K562 (cell line): ENCODE data around the gene IKBKG. TPM values are rescaled to one million over a fixed set of nuclear protein-coding genes. Genes with fewer than 3 reads are reported as not detected.

Experiments
- ATAC-seq: fragments of 200-7000 bp; cut with Tn5 transposase; 3 replicates; pipeline ENCODE4 v1.9.1; 2020; ENCODE audit warnings: moderate library complexity
- BruUV-seq: library from RNA; stranded (reverse); fragments of 400-500 nt; replicated peaks from 2 replicates; lab custom pipeline; 2021; lab: Mats Ljungman, UMichigan
- CTCF ChIA-PET: fragments of 300-600 bp; formaldehyde crosslinking; extraction: SDS; loops from one replicate; lab custom pipeline; 2021; ENCODE audit warnings: low intra/inter-chr PET ratio; lab: Yijun Ruan, JAX
- POLR2A ChIA-PET: fragments of 300-600, 350-650 bp; sonication (Branson Sonifier 250); formaldehyde crosslinking; extraction: SDS; loops from one replicate; lab custom pipeline; 2021; ENCODE audit warnings: antibody characterized with exemption, inconsistent platforms; lab: Yijun Ruan, JAX
- DNase-seq, 4 experiments: peaks; one replicate each; pipeline versions ENCODE4 v3.0.0 to v3.0.0-alpha.2; 2011 to 2018; ENCODE audit warnings: low spot score in 3 of 4, mixed read lengths in 3 of 4; ENCODE audit errors: extremely low read depth in 1 of 4
- FAIRE-seq: peaks from 2 replicates; lab custom pipeline; 2011; peaks lifted over from hg19 to GRCh38; lab: Jason Lieb, UNC
- H2AFZ ChIP-seq: 2 replicates; pipeline ENCODE4 v1.6.0; 2011; ENCODE audit warnings: low read depth, low read length, control low read depth, inconsistent platforms
- H3K27ac ChIP-seq: fragments of 200-600 bp; 3 replicates; pipeline ENCODE4 v1.8.0; 2011; ENCODE audit warnings: low read depth, mild to moderate bottlenecking, control low read depth, inconsistent platforms, low read length, moderate library complexity, mixed read lengths; ENCODE audit errors: extremely low read depth
- H3K27me3 ChIP-seq, 2 experiments: fragments of 300-600 bp in 1 of 2; 2 replicates in 1 of 2; 3 replicates in 1 of 2; pipeline versions ENCODE4 v1.6.0 to v1.8.0; 2011; ENCODE audit warnings: inconsistent platforms in 2 of 2, low read length in 2 of 2, mild to moderate bottlenecking in 1 of 2, mixed read lengths in 1 of 2, moderate library complexity in 1 of 2; ENCODE audit not compliant: control insufficient read depth in 2 of 2, insufficient read depth in 2 of 2
- H3K36me3 ChIP-seq: fragments of 300-600 bp; 3 replicates; pipeline ENCODE4 v1.8.0; 2011; ENCODE audit warnings: mild to moderate bottlenecking, low read length, inconsistent platforms; ENCODE audit not compliant: control insufficient read depth, insufficient read depth
- H3K4me1 ChIP-seq, 2 experiments: fragments of 200-600 bp in 1 of 2; replicated peaks in 1 of 2; 2 replicates in 1 of 2; 3 replicates in 1 of 2; pipeline versions ENCODE4 v1.5.1 to v1.8.0; 2011; ENCODE audit warnings: inconsistent platforms in 2 of 2, low read length in 2 of 2, mild to moderate bottlenecking in 1 of 2, mixed read lengths in 1 of 2, moderate library complexity in 1 of 2; ENCODE audit not compliant: control insufficient read depth in 2 of 2, insufficient read depth in 2 of 2
- H3K4me2 ChIP-seq: 2 replicates; pipeline ENCODE4 v1.6.1; 2011; ENCODE audit warnings: low read length, control low read depth, inconsistent platforms, mixed read lengths; ENCODE audit not compliant: insufficient read depth
- H3K4me3 ChIP-seq: fragments of 200-600 bp; sonication (generic), shearing (Covaris generic); 2 replicates; pipeline ENCODE4 v1.5.1; 2016; ENCODE audit warnings: control low read depth, inconsistent platforms
- H3K79me2 ChIP-seq: fragments of 200-600 bp; 3 replicates; pipeline ENCODE4 v1.8.0; 2011; ENCODE audit warnings: low read length, inconsistent platforms; ENCODE audit not compliant: control insufficient read depth, insufficient read depth
- H3K9ac ChIP-seq, 2 experiments: 2 replicates each; pipeline versions ENCODE4 v1.6.0 to v1.6.1; 2011; ENCODE audit warnings: low read depth in 2 of 2, low read length in 2 of 2, control low read depth in 1 of 2, inconsistent platforms in 1 of 2, mild to moderate bottlenecking in 1 of 2, mixed read lengths in 1 of 2; ENCODE audit not compliant: insufficient read depth in 1 of 2
- H3K9me1 ChIP-seq: one replicate; pipeline ENCODE4 v1.6.0; 2011; ENCODE audit warnings: inconsistent platforms, mild to moderate bottlenecking, low read length, moderate library complexity; ENCODE audit not compliant: control insufficient read depth, insufficient read depth
- H3K9me3 ChIP-seq: replicated peaks from 2 replicates; pipeline ENCODE4 v1.5.1; 2011; ENCODE audit warnings: low read depth, low read length, inconsistent platforms; ENCODE audit not compliant: control insufficient read depth, insufficient read depth
- H4K20me1 ChIP-seq: replicated peaks from 2 replicates; pipeline ENCODE4 v1.6.1; 2011; ENCODE audit warnings: low read length, inconsistent platforms, mixed read lengths; ENCODE audit not compliant: control insufficient read depth, insufficient read depth
- BRD4 ChIP-seq: fragments of 200-600 bp; sonication (generic); IDR thresholded peaks from 2 replicates; pipeline ENCODE4 v1.6.1; 2017; ENCODE audit warnings: inconsistent platforms
- CEBPB ChIP-seq: fragments of 450-650 bp; IDR thresholded peaks from 2 replicates; pipeline ENCODE4 v1.6.1; 2016; ENCODE audit warnings: missing genetic modification characterization, missing compliant biosample characterization
- FOS ChIP-seq: IDR thresholded peaks from 3 replicates; pipeline ENCODE4 v1.6.1; 2011; ENCODE audit not compliant: insufficient read length; ENCODE audit errors: extremely low read depth
- HDAC1 ChIP-seq, 2 experiments: fragments of 450-650 bp; IDR thresholded peaks; 2 replicates each; pipeline ENCODE4 v1.6.1; 2016 to 2017; ENCODE audit warnings: inconsistent platforms in 1 of 2, mild to moderate bottlenecking in 1 of 2, moderate library complexity in 1 of 2
- PRMT5 ChIP-seq: sonication (generic); formaldehyde crosslinking; IDR thresholded peaks from 2 replicates; pipeline ENCODE4 v1.5.0; 2020; ENCODE audit warnings: missing genetic modification reagents
- RFX5 ChIP-seq: IDR thresholded peaks from 2 replicates; pipeline ENCODE4 v1.6.1; 2011; ENCODE audit warnings: low read depth, mild to moderate bottlenecking, improper control_type of control experiment, low read length
- SAFB2 ChIP-seq: fragments of 200-400 bp; formaldehyde crosslinking; IDR thresholded peaks from 2 replicates; pipeline ENCODE4 v1.6.1; 2018; ENCODE audit warnings: borderline replicate concordance, low read length, low read depth, moderate library complexity; ENCODE audit not compliant: severe bottlenecking
- TAF9B ChIP-seq: fragments of 450-650 bp; IDR thresholded peaks from 2 replicates; pipeline ENCODE4 v1.6.1; 2018; ENCODE audit warnings: mild to moderate bottlenecking; ENCODE audit not compliant: partially characterized antibody
- whole genome bisulfite sequencing: fragments of 100-300 bp; shearing (Covaris generic); methylation state at CpG from one replicate; pipeline ENCODE4 v1.1.6; 2016; ENCODE audit warnings: low coverage, mixed read lengths; ENCODE audit not compliant: insufficient coverage; ENCODE audit errors: missing lambda C conversion rate; 5-methylcytosine and 5-hydroxymethylcytosine counted together
- in situ Hi-C: fragments of 300-500 bp; cut with MboI; formaldehyde crosslinking; loops from 4 replicates; pipeline ENCODE4 v1.15.0; 2018; ENCODE audit warnings: inconsistent platforms, mixed read lengths
- intact Hi-C: fragments of 100-400 bp; cut with micrococcal nuclease; formaldehyde crosslinking; loops from 2 replicates; pipeline ENCODE4 v1.14.2; 2022
- polyA plus RNA-seq, 8 experiments: library from polyadenylated mRNA; depleted of rRNA in 4 of 8; stranded (reverse) in 5 of 8; unstranded in 3 of 8; fragments of >200 nt; fragmentation: Nextera tagmentation in 2 of 8; fragmentation: Illumina TruSeq in 1 of 8; extraction: Ambion mirVana in 2 of 8; extraction: Trizol in 1 of 8; gene quantifications; 2 replicates each; pipeline versions ENCODE4 v1.2.1 to v1.2.3, GENCODE V29; 2011 to 2014; ENCODE audit warnings: inconsistent platforms in 1 of 8, missing spikeins in 1 of 8
- total RNA-seq, 7 experiments: library from RNA; depleted of rRNA in 6 of 7; stranded (reverse); fragments of >200 nt in 6 of 7; fragmentation: Illumina TruSeq in 2 of 7; extraction: Trizol in 2 of 7; gene quantifications; 2 replicates each; pipeline versions ENCODE4 v1.2.1 to v1.2.3, GENCODE V29; 2011 to 2021; ENCODE audit warnings: low replicate concordance in 1 of 7

Gene IKBKG
- total and polyA plus RNA-seq, 9 of the 15 experiments (the other 6 are each of a cell fraction or from before 2014, with no cell fraction given), result 0.68 to 60.0 (median 21.9) TPM

- DNase-seq (no peak), ATAC-seq (no peak)
- Histone ChIP-seq H3K9me3 (no peaks in the 10 kb centered on the region), H3K9ac (no peak overlapping the region), H4K20me1 (no peaks in the 10 kb centered on the region; the same call in 1 of the 2 replicates)
- TF ChIP-seq FOS, result no peak
- no peak for TF ChIP-seq CEBPB (tag)
- TF ChIP-seq SAFB2, result no peak
- TF ChIP-seq, all 486 proteins: peak for 0
- ChIA-PET CTCF (no interaction called here), POLR2A (no interaction called here)
- H3K36me3 ChIP-seq, result no peaks in the 10 kb centered on the region
- no peaks in the 10 kb centered on the region for H3K79me2 ChIP-seq
- H3K9me1 ChIP-seq, result no peaks in the 10 kb centered on the region
- H3K4me1 ChIP-seq, result peaks cover 0 to 9% of the 10 kb centered on the region in 2 experiments; a peak in 2 of 5 replicates
- H3K27me3 ChIP-seq, result peaks cover 11 to 47% of the 10 kb centered on the region in 2 experiments; a peak in 4 of 5 replicates
- H3K4me3 ChIP-seq, result no peak overlapping the region
- no peak for FAIRE-seq
- no TSS peak for BruUV-seq
- intact Hi-C loops (no loop called here), in situ Hi-C loops (loop anchor here (25.0 kb wide), 1 partner anchor 139 kb away; no protein-coding TSS in a partner anchor)
- 0% methylated on average over 4 of the region's 8 CpGs for WGBS
- H3K4me2 ChIP-seq, result no peak overlapping the region
- no peak overlapping the region for H3K27ac ChIP-seq
- no peak overlapping the region for H2AFZ ChIP-seq
Observed at GRCh38 chrX:154598656-154599055, 51.2 kb downstream of the IKBKG start.

- TF ChIP-seq PRMT5 (CRISPR knock-in tag) (no peak), BRD4 (no peak), HDAC1 (IDR thresholded peaks at IDR 0.05) (no peak), RFX5 (no peak), TAF9B (no peak)
- TF ChIP-seq, all 486 proteins: peak for 0
- Histone ChIP-seq H3K79me2 (no peaks in the 10 kb centered on the region), H3K27ac (no peak overlapping the region), H3K9ac (no peak overlapping the region), H3K27me3 (peaks cover 19 to 54% of the 10 kb centered on the region in 2 experiments; a peak in 4 of 5 replicates), H2AFZ (no peak overlapping the region), H3K9me3 (no peaks in the 10 kb centered on the region), H3K4me1 (peaks cover 0 to 9% of the 10 kb centered on the region in 2 experiments; a peak in 2 of 5 replicates), H3K4me3 (no peak overlapping the region), H3K4me2 (no peak overlapping the region), H4K20me1 (no peaks in the 10 kb centered on the region; the same call in 1 of the 2 replicates), H3K36me3 (no peaks in the 10 kb centered on the region), H3K9me1 (no peaks in the 10 kb centered on the region)
- CTCF ChIA-PET, result no interaction called here
- ATAC-seq (no peak), DNase-seq (no peak), FAIRE-seq (no peak)
- no TSS peak for BruUV-seq
- in situ Hi-C loops (loop anchor here (25.0 kb wide), 1 partner anchor 138 kb away; no protein-coding TSS in a partner anchor), intact Hi-C loops (no loop called here)
- 33% methylated on average over 11 of the region's 14 CpGs for WGBS
- POLR2A ChIA-PET, result no interaction called here
Observed at GRCh38 chrX:154599531-154599930, 52.1 kb downstream of the IKBKG start.
